NCI-H2196 (cell line): ENCODE results near the gene CXCR5.
A peak's percentile ranks its signal among the peaks of the same experiment; 100 is the strongest.

Source experiments
- DNase-seq: peaks from one replicate; lab custom pipeline; 2025; ENCODE audit not compliant: unreplicated experiment; lab: John Stamatoyannopoulos, UW

CXCR5 gene

GRCh38 chr11:118924591-118925585, 41.2 kb downstream of the CXCR5 start:
- DNase-seq: no peak

DNA sequence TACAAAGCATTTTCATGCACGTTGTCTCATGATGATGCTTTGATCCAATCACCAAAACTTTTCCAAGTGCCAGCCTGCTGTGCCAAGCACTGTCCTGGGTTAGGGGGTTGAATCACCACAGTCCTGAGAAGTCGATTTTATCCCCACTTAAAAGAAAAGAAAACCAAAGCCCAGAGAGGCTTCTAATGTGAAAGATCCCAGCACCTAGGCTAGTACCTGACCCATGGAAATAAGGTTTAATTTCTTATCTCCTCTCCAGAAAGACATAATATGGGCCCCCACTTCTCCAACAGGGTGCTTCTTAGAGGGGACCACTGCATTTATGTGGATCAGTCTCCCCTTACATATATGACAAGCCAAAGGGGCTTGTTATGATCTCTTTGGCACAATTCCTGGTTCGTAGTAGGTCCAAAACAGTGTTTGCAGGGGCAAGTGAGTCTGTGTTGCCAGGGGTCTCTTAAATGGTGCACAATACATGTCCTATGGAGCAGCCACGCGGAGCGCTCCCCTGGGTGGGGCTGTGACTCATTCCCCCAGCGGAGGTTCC, 43.9 kb downstream of the CXCR5 start:
- no peak for DNase-seq

GRCh38 chr11:118928101-118928869, 44.6 kb downstream of the CXCR5 start:
- DNase-seq: peak; percentile 93

GRCh38 chr11:118928870-118929500, 45.3 kb downstream of the CXCR5 start:
- DNase-seq: peak; percentile 60

DNA sequence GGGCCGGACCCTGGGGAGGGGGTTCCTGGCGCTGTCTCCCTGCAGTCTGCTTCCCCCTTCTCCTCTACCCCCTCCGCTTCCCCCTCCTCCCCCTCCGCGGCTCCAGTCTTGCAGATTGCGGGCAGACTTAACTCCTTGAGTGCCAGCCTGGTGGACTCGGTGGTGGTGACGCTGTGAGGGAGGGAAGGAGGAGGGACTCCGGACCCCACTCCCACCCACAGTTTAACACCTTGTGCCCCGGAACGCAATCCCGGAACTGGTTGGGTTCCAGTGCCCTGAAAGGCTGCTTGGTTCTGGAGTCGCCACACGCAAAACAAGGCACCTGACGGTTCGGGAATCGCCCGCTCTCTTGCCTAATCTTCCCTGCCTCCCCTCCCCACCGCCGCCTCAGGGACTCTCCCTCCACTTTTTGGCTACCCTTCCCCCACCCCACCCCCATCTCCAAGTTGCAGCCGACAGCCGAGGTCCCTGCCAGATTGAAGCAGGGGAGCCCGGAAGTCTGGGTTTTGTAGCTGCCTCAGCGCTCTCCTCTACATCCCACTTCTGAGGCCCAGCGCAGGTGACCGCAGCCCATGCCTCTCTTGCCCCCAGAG, 45.9 kb downstream of the CXCR5 start:
- peak; percentile 80 for DNase-seq

- DNase-seq: peak; percentile 94
Observed at GRCh38 chr11:118930094-118930712, 46.5 kb downstream of the CXCR5 start.

GRCh38 chr11:118931571-118931970, 47.9 kb downstream of the CXCR5 start:
- DNase-seq: no peak

DNA sequence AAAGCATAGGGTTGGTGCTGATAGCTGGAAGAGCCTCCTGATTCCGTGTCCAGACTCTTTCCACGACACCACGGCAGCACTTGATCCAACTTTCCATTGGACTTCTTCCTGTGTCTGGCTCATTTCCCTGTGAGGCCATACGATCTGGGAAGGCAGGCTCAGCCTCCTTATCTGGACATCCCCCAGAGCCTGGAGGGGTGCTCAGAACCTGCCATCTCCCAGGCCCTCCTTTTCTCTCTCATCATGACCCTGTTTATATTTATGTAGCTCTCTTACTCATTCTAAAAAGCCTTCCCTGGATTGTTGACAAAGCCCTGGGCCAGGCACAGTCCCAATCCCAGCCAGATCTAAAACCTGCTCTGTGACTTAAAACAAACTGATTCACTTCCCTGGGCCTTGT, 49.8 kb downstream of the CXCR5 start:
- DNase-seq: no peak

DNA sequence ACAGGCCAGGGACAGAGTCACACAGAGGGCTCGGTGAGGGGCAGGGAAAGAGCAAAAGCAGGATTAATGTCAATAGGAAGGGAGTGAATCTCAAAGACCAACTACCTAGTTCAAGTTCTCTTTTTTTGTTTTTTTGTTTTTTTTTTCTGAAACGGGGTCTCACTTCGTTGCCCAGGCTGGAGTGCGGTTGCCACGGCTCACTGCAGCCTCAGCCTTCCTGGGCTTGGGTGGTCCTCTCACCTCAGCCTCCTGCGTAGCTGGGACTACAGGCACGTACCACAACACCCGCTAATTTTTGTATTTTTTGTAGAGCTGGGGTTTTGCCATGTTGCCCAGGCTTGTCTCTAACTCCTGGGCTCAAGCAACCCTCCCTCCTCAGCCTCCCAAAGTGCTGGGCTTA, 51.7 kb downstream of the CXCR5 start:
- no peak for DNase-seq

DNA sequence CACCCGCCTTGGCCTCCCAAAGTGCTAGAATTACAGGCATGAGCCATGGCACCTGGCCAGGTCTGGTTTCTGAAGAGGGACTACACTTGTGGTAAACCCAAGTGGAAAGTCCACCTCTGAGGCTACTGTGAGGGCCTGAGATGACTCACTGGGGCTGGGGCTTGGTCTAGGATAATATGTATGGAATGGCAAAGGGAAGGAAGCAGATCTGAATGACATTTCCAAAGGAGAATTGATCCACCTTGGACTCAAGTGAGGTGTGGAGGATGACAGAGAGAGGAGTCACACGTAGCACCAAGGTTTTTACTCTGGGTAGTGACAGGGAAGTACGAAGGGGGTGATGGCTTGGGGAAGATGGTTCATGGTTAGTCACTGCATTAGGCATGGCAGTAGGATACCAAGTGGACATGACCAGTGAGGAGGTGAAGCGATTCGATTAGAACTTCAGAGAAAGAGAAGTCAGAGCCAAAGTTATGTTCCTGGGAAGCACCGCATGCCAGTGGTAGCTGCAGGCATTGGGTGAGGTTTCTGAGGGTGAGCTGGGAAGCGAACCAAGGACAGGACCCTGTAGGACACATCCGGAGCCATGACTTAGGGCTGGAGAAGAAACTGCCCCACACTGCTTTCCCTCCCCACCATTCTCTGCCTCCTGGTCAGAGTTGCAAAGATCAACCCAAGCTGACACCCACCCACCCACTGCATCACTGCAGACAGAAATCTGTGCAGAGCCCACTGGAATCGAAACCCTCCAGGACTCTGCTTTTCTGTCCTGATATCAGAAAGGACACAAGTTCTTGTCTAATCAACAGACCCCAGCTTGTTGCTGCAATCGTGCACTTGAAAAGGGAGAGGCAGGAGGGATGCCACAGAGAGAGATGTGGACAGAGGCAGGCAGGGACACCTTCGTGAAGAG, 55.1 kb downstream of the CXCR5 start:
- no peak for DNase-seq

DNA sequence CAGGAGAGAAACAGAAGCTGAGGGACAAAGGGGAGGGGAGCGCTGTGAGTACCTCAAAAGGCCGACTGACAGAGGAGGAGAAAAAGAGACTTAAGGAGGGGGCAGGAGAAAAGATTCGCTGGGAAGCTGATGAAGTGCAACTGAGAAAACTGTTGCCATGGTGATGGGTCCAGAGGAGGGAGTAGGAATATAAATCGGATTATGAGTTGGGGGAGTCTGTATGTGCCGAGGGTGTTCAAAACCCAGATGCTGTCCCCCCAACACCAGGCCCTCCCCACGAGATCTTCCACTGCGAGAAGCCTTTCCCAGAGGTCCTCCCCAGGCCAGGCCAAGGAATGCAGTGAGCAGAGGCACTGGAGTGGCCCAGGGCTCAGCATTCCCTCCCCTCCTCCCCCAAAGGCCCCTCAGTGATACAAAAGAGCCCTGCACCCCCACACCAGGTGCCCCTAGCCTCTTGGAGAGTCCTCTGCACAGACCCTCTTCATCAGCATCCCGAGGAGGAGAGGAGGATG, 55.8 kb downstream of the CXCR5 start:
- DNase-seq: no peak

DNA sequence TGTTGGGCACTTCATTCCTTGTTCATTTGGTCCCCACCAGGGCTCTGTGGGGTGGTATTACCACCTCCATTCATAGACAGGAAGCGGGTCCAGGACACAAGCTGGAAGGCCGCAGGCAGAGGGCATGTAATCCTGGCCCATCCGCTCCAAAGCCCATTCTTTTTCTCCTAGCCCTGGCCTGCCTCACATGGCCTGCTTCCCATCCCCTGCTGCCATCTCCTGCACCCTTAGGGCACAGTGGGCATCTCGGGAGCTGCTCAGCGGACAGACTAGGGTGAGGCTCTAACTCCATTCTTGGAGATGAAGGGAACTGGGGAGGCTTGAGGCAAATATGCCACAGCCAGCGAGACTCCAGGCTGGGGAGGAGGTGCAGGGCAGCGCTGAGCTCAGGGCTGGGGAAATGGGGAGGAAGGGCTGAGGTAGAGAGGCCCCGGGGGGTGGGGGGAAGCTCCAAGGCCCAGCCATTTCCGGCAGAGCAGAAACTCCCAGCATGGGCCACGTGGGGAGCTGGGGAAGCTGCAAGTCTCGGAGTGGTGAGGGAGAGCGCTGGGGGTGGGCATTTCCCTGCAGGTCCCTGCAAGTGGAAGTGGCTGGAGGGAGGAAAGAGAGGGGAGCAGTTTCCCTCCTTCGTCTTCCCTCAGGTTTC, 56.4 kb downstream of the CXCR5 start:
- no peak for DNase-seq

GRCh38 chr11:118947091-118947490, 63.4 kb downstream of the CXCR5 start:
- DNase-seq: no peak
